Tibial nerve (tissue), 4 donors: Measurements from ENCODE around the gene DHDH. TPM values are rescaled to one million over a fixed set of nuclear protein-coding genes. Genes with fewer than 3 reads are reported as not detected.

Experiments used
- DNase-seq, 2 donors: peaks; one replicate each; pipeline ENCODE4 v3.0.0-alpha.2; 2019; ENCODE audit warnings: low spot score in 2 of 2
- H3K27ac ChIP-seq, 4 donors: fragments of 200-600 bp; sonication (generic) in 3 of 4; one replicate each; pipeline ENCODE4 v1.5.1; 2017 to 2019; ENCODE audit warnings: mild to moderate bottlenecking in 1 of 4
- H3K27me3 ChIP-seq, 2 donors: fragments of 200-600 bp; sonication (generic) in 1 of 2; one replicate each; pipeline versions ENCODE4 v1.5.1 to v1.6.0; 2017 to 2019
- H3K36me3 ChIP-seq, 3 donors: fragments of 200-600 bp; sonication (generic); one replicate each; pipeline ENCODE4 v1.5.1; 2018 to 2019
- H3K4me1 ChIP-seq, 4 donors: fragments of 200-600 bp; sonication (generic) in 3 of 4; one replicate each; pipeline ENCODE4 v1.5.1; 2017 to 2019
- H3K4me3 ChIP-seq, 4 donors: fragments of 200-600 bp; sonication (generic) in 3 of 4; one replicate each; pipeline ENCODE4 v1.5.1; 2017 to 2019; ENCODE audit warnings: mild to moderate bottlenecking in 1 of 4, moderate library complexity in 1 of 4
- H3K9me3 ChIP-seq, 4 donors: fragments of 200-600 bp; sonication (generic) in 3 of 4; one replicate each; pipeline ENCODE4 v1.5.1; 2017 to 2019
- CTCF ChIP-seq, 5 experiments: fragments of 200-600 bp in 3 of 5; fragments of 450-650 bp in 2 of 5; sonication (generic) in 3 of 5; IDR thresholded peaks; one replicate each; pipeline ENCODE4 v1.5.1; 2016 to 2019; ENCODE audit warnings: antibody characterized with exemption in 5 of 5, mild to moderate bottlenecking in 3 of 5, moderate library complexity in 2 of 5
- EP300 ChIP-seq, 2 donors: sonication (generic); formaldehyde crosslinking; IDR thresholded peaks; one replicate each; pipeline ENCODE4 v1.6.1; 2017; ENCODE audit warnings: antibody characterized with exemption in 2 of 2, mild to moderate bottlenecking in 1 of 2
- POLR2A ChIP-seq, 2 donors: fragments of 450-650 bp; IDR thresholded peaks; one replicate each; pipeline ENCODE4 v1.6.1; 2017; ENCODE audit warnings: antibody characterized with exemption in 2 of 2, mild to moderate bottlenecking in 2 of 2, moderate library complexity in 2 of 2
- WGBS, 2 donors: methylation state at CpG; one replicate each; pipeline ENCODE4 v1.1.5; 2018; 5-methylcytosine and 5-hydroxymethylcytosine counted together
- total RNA-seq, 4 donors: library from RNA; depleted of rRNA; stranded (reverse); fragments of >200 nt; gene quantifications; one replicate each; pipeline ENCODE4 v1.1.0, GENCODE V29; 2016

Gene DHDH
- total RNA-seq, 4 donors from 2014 or later = 1.2 TPM; not detected in 3

GRCh38 chr19:48910803-48911202, 22.7 kb upstream of the DHDH start:
- Histone ChIP-seq H3K4me1 (peaks cover 0 to 8% (median 0%) of the 10 kb centered on the region in 4 donors), H3K4me3 (no peak overlapping the region), H3K27ac (no peak overlapping the region), H3K36me3 (peaks cover 11 to 98% (median 31%) of the 10 kb centered on the region in 3 donors), H3K27me3 (no peaks in the 10 kb centered on the region), H3K9me3 (no peaks in the 10 kb centered on the region)
- TF ChIP-seq CTCF (IDR thresholded peaks at IDR 0.05) = no peak
- no peak for TF ChIP-seq POLR2A (IDR thresholded peaks at IDR 0.05)
- no peak for TF ChIP-seq EP300 (IDR thresholded peaks at IDR 0.05)
- no peak for DNase-seq
- 92% methylated on average over 2 of the region's 2 CpGs for WGBS, 2 donors

GRCh38 chr19:48913114-48913889, 20.2 kb upstream of the DHDH start:
- Histone ChIP-seq H3K4me1 (no peaks in the 10 kb centered on the region), H3K27ac (no peak overlapping the region), H3K36me3 (peaks cover 9 to 99% (median 31%) of the 10 kb centered on the region in 3 donors), H3K4me3 (no peak overlapping the region), H3K9me3 (no peaks in the 10 kb centered on the region), H3K27me3 (no peaks in the 10 kb centered on the region)
- TF ChIP-seq CTCF (IDR thresholded peaks at IDR 0.05) (no peak), POLR2A (IDR thresholded peaks at IDR 0.05) (no peak)
- DNase-seq = no peak
- WGBS, 2 donors = 86 to 91% methylated on average over 9 of the region's 9 CpGs

GRCh38 chr19:48914181-48914580, 19.3 kb upstream of the DHDH start:
- no peaks in the 10 kb centered on the region for H3K4me1 ChIP-seq
- TF ChIP-seq CTCF (IDR thresholded peaks at IDR 0.05) = no peak
- TF ChIP-seq EP300 (IDR thresholded peaks at IDR 0.05) = no peak
- TF ChIP-seq POLR2A (IDR thresholded peaks at IDR 0.05) = no peak
- H3K9me3 ChIP-seq = no peaks in the 10 kb centered on the region
- H3K27ac ChIP-seq = no peak overlapping the region
- H3K4me3 ChIP-seq = no peak overlapping the region
- no peak for DNase-seq
- peaks cover 9 to 100% (median 31%) of the 10 kb centered on the region in 3 donors for H3K36me3 ChIP-seq
- no peaks in the 10 kb centered on the region for H3K27me3 ChIP-seq
- WGBS, 2 donors = 95 to 97% methylated on average over 8 of the region's 8 CpGs

GRCh38 chr19:48915757-48916156, 17.7 kb upstream of the DHDH start:
- 79 to 80% methylated on average over 8 of the region's 8 CpGs for WGBS, 2 donors
- H3K27me3 ChIP-seq = no peaks in the 10 kb centered on the region
- H3K27ac ChIP-seq = no peak overlapping the region
- peaks cover 7 to 100% (median 32%) of the 10 kb centered on the region in 3 donors for H3K36me3 ChIP-seq
- no peak overlapping the region for H3K4me3 ChIP-seq
- H3K4me1 ChIP-seq = no peaks in the 10 kb centered on the region
- no peak for DNase-seq
- H3K9me3 ChIP-seq = no peaks in the 10 kb centered on the region
- no peak for TF ChIP-seq POLR2A (IDR thresholded peaks at IDR 0.05)
- no peak for TF ChIP-seq EP300 (IDR thresholded peaks at IDR 0.05)
- TF ChIP-seq CTCF (IDR thresholded peaks at IDR 0.05) = no peak

GRCh38 chr19:48918071-48918470, 15.4 kb upstream of the DHDH start:
- Histone ChIP-seq H3K4me1 (no peaks in the 10 kb centered on the region), H3K27me3 (no peaks in the 10 kb centered on the region), H3K9me3 (no peaks in the 10 kb centered on the region), H3K36me3 (peaks cover 6 to 100% (median 24%) of the 10 kb centered on the region in 3 donors), H3K4me3 (no peak overlapping the region), H3K27ac (no peak overlapping the region)
- no peak for DNase-seq
- WGBS, 2 donors = 81 to 88% methylated on average over 6 of the region's 6 CpGs
- no peak for TF ChIP-seq CTCF (IDR thresholded peaks at IDR 0.05)
- TF ChIP-seq POLR2A (IDR thresholded peaks at IDR 0.05) = no peak
- TF ChIP-seq EP300 (IDR thresholded peaks at IDR 0.05) = no peak
